Astrocyte of the cerebellum (primary cell): ENCODE data around the gene DDX50.
"Not testable (repeated sequence)": the region's sequence is repeated elsewhere in the genome, so short reads cannot be mapped to it uniquely, and the experiment has no call there.

Experiments used
- DNase-seq: peaks from one replicate; pipeline ENCODE4 v3.0.0-alpha.2; 2011; ENCODE audit warnings: low read depth
- H3K4me3 ChIP-seq: 2 replicates; pipeline ENCODE4 v1.5.1; 2011; ENCODE audit warnings: mild to moderate bottlenecking, low read depth, low read length, moderate library complexity
- in situ Hi-C: cut with HindIII; loops from 2 replicates; pipeline ENCODE4 v1.10.0; 2017; ENCODE audit warnings: low sequenced_read_pairs
- TF ChIP-seq, protein P1 (sequence below): IDR thresholded peaks from 2 replicates; pipeline ENCODE4 v1.5.1; 2012; ENCODE audit warnings: low read length, low read depth, moderate library complexity, mild to moderate bottlenecking; ENCODE audit errors: missing control alignments

The DDX50 gene

DNA sequence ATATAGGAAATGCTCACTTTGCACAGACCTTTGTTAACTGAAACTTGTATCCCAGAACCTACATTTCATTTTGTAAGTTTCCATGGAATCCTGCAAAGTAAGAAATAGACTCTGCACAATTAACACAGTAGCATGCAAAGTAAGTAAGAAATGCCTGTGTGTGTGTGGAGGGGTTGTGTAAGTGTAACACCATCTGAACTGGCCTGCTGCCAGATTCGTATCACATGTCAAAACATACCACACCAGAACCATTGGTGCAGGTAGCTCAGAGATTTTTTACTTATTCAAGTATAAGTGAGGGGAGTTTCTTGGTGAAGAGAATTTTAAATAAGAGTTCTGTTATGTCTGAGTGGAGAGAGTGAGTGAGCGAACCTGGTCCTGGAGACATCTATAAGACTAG lies 37.0 kb downstream of the DDX50 start:
- no peak for DNase-seq
- in situ Hi-C loops = no loop called here
- TF ChIP-seq, protein P1, sequence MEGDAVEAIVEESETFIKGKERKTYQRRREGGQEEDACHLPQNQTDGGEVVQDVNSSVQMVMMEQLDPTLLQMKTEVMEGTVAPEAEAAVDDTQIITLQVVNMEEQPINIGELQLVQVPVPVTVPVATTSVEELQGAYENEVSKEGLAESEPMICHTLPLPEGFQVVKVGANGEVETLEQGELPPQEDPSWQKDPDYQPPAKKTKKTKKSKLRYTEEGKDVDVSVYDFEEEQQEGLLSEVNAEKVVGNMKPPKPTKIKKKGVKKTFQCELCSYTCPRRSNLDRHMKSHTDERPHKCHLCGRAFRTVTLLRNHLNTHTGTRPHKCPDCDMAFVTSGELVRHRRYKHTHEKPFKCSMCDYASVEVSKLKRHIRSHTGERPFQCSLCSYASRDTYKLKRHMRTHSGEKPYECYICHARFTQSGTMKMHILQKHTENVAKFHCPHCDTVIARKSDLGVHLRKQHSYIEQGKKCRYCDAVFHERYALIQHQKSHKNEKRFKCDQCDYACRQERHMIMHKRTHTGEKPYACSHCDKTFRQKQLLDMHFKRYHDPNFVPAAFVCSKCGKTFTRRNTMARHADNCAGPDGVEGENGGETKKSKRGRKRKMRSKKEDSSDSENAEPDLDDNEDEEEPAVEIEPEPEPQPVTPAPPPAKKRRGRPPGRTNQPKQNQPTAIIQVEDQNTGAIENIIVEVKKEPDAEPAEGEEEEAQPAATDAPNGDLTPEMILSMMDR = no peak
- H3K4me3 ChIP-seq = no peak overlapping the region

DNA sequence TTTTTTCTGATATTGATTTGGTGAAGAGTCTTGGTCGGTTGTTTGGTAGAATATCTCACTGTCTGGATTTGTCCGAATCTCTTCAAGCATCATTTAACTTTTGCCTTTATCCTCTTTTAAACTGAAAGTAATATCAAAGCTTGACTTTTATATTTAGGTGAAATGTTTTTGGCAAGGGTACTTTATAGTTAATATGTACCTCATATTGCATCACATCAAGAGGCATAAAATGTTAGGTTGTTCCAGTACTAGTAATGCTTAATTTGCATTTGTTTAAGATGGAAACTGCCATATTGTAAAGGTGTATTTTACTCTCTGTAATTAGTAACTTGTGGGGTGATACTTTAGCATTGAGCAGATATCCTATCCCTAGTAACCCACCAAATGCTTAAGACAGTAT lies 37.8 kb downstream of the DDX50 start:
- TF ChIP-seq, protein P1 = no peak
- in situ Hi-C loops = no loop called here
- no peak for DNase-seq
- H3K4me3 ChIP-seq = no peak overlapping the region

DNA sequence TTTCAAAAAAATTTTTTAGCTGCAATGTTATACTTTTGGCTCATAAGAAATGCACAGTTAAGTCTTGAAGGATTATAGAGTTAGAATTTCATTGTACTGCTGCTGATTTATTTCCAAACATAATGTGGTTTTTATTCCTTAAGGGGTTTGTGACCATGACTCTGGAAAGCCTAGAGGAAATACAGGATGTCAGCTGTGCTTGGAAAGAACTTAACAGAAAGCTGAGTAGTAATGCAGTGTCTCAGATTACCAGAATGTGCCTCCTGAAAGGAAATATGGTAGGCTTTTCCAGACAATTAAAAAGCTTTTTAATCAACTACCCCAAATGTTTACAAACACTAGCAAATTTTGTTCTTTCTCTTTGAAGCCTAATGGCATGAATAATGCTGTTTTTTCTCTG lies 39.8 kb downstream of the DDX50 start:
- DNase-seq, H3K4me3 ChIP-seq, in situ Hi-C loops: not testable (repeated sequence)

DNA sequence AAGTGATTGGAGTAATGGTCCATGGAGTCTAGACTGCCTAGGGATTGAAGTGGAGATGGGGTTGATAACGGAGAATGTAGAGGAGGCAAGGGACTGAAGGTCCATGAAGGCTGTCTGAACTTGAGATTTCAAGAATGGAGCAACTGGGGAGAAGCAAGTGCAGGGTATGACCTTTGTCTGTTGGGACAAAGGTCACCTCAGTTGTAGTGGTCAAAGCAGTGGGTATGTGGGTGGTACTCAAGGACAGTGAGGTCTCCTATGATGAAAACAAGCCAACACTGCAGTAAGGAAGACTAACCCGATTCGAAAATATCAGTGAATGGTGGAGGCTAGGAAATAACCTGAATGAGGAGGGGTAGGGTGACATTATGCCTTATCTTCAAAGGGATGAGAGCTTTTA lies 49.5 kb downstream of the DDX50 start:
- TF ChIP-seq, protein P1 = no peak
- in situ Hi-C loops = no loop called here
- no peak for DNase-seq
- no peak overlapping the region for H3K4me3 ChIP-seq

DNA sequence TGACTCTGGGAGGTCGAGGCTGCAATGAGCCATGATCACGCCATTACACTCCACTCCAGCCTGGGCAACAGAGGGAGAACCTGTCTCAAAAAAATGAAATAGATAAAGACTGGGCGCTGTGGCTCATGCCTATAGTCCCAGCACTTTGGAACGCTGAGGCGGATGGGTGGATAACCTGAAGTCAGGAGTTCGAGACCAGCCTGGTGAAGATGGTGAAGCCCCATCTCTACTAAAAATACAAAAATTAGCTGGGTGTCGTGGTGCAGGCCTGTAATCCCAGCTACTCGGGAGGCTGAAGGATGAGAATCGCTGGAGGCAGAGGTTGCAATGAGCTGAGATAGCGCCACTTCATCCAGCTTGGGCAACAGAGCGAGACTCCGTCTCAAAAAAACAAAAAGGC lies 53.8 kb downstream of the DDX50 start:
- in situ Hi-C loops = no loop called here
- H3K4me3 ChIP-seq = no peak overlapping the region
- no peak for DNase-seq
- TF ChIP-seq, protein P1 = no peak

DNA sequence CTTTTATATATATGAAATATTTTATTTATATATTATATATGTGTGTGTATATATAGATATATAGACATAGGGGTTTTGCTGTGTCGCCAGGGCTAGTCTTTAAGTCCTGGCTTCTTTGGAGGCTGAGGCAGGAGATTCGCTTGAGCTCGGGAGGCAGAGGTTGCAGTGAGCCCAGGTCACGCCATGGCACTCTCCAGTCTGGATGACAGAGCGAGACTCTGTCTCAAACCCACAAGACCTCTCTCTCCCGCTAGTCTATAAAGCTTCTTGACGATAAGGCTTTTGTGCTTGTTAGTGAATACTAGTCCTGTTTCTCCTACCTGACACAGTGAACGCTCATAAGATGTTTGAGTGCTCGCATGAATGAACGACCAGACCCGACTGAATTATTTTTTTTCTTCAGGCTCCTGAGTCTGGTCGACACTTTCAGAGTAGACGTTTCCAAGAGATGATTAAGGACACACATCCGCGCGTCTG lies 54.3 kb downstream of the DDX50 start:
- no peak for DNase-seq
- TF ChIP-seq, protein P1 = no peak
- H3K4me3 ChIP-seq = peak overlapping the region; percentile 85
- in situ Hi-C loops = no loop called here

DNA sequence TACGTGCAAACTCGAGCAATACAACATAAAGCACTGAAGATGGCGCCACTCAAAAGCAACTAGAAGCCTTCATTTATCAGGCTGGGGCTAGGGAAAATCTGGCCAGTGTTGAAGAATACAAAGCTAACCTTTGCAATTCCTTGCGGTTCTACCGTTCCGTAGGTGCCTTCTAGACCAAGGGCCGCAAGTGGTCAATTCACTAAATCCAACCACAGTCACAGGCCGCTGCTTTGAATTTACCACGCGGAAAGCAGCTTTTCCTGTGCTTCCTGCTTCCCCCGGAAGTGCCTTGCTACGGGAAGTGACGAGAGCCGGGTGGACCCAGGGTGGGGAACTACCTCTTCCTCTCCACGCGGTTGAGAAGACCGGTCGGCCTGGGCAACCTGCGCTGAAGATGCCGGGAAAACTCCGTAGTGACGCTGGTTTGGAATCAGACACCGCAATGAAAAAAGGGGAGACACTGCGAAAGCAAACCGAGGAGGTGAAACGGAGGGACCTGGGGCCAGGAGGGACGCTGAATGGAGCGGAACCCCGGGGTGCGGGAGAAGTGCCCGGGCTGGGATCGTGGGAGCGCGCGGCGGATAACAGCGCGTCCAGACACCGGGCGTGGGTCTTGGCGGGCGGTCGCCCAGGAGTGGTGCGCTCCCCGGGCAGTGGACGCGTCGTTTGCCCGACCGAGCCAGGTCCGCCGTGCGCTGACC lies 54.9 kb downstream of the DDX50 start, which contains the start of gene DDX21:
Gene DDX21, plus strand, starts transcription at position 339 of the 701 bp plus-strand sequence. Its CDS starts 56 bp downstream, at position 395.
- TF ChIP-seq, protein P1 = peak; percentile 73
- peak; percentile 80 for DNase-seq
- in situ Hi-C loops = no loop called here
- peak within 1 kb of the TSS; percentile 85 for H3K4me3 ChIP-seq
